Measurements from ENCODE around the gene HSFX3. TPM values are rescaled to one million over a fixed set of nuclear protein-coding genes. Genes with fewer than 3 reads are reported as not detected.
"Not testable (repeated sequence)": the region's sequence is repeated elsewhere in the genome, so short reads cannot be mapped to it uniquely, and the experiment has no call there.

HSFX3 gene, protein sequence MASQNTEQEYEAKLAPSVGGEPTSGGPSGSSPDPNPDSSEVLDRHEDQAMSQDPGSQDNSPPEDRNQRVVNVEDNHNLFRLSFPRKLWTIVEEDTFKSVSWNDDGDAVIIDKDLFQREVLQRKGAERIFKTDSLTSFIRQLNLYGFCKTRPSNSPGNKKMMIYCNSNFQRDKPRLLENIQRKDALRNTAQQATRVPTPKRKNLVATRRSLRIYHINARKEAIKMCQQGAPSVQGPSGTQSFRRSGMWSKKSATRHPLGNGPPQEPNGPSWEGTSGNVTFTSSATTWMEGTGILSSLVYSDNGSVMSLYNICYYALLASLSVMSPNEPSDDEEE
- under 1 TPM; 0.50 to 0.74 TPM for total RNA-seq

DNA sequence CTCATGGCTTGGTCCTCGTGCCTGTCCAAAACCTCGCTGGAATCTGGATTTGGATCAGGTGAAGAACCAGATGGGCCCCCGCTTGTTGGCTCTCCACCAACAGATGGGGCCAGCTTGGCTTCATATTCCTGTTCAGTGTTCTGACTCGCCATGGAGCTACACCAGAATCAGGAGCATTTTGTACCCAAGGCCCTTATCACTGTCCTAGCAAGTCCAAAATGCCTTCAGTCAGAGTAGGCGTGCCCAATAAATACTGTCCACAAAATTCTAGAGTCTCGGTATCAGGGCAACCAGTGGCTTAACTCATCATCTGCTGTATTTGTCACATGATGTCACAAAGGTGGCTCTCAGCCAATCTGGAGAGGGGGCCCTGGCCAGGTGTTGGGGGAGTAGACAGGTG lies at the start of gene HSFX3:
TSS of gene HSFX3 (minus strand) at position 224 of the 400 bp plus-strand sequence. CDS start at position 152, 72 bp downstream.
- H3K36me3 ChIP-seq; H3K9me3 ChIP-seq; intact Hi-C loops (cut with DNase I); H3K27ac ChIP-seq; H3K27me3 ChIP-seq (replicated peaks; ENCODE audit: insufficient read depth); H3K4me3 ChIP-seq; H3K4me1 ChIP-seq (replicated peaks); DNase-seq (ENCODE audit: low spot score): not testable (repeated sequence)
- WGBS = no CpG with 5 or more reads among the region's 6 CpGs

DNA sequence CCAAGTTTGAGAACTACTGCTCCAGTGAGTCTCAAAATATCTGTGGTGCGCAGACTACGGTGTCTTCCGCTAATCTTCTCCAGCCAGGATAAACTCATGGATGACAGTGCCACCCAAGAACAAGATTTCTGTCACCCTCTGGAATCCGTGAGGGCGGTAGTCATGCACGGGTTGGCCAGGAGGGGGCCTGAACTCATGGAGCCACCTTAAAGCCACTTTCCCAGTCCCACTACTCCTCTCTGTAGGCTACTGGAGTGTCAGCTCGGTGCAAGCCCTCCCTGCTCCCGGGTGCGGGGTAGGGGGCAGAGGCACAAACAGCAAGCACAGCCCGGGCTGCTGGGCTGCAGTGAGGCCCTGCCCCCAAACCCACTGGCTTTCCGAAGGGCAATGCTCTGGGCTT lies 48.9 kb upstream of the HSFX3 start:
- DNase-seq (ENCODE audit: low spot score); H3K4me1 ChIP-seq (replicated peaks); H3K27ac ChIP-seq; H3K36me3 ChIP-seq; H3K9me3 ChIP-seq; H3K4me3 ChIP-seq; H3K27me3 ChIP-seq (replicated peaks; ENCODE audit: insufficient read depth); intact Hi-C loops (cut with DNase I): not testable (repeated sequence)
- 60% methylated on average over 3 of the region's 11 CpGs for WGBS

DNA sequence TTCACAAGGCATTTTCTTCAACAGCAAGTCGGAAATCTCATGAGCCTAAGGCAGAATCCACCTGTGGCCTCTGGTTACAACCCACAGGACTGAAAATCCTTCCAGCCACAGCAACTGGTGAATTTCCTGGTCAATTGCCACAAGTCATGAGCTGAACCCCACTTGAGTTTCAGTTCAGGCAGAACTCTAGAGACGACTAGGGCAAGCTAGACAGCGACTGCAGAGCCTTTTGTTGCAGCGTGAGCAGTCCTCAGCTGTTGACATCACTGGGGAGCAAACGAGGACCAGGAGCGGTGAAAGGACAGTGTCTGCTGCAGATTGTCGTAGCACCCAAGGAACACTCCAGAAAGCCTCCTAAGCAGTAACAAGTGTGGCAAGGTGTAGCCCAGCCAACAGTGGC lies 46.2 kb upstream of the HSFX3 start:
- H3K27me3 ChIP-seq (replicated peaks; ENCODE audit: insufficient read depth); DNase-seq (ENCODE audit: low spot score); H3K27ac ChIP-seq; H3K4me1 ChIP-seq (replicated peaks); H3K9me3 ChIP-seq; H3K36me3 ChIP-seq; H3K4me3 ChIP-seq; intact Hi-C loops (cut with DNase I): not testable (repeated sequence)
- WGBS = no CpG with 5 or more reads among the region's 7 CpGs

DNA sequence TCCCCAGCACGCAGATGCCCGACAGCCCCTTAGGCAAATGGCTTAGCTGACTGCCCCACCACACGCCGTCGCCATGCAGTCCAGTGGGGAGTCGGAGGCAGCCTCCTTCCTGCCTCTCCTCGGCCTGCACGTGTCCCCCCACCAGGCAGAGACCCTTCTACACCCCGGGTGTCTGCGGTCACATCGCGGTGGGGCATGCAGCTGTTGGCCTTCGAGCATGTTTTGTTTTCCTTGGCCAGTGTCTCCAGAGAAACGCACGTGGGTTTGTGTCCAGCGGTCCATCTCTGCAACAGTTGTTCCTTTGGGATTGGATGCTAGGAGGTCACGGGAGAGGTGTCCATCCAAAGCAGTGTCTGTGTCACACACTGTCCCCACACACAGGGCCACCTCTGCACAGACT lies 45.5 kb upstream of the HSFX3 start, which contains the start of gene HSFX2:
TSS of gene HSFX2 (minus strand) at position 101 of the 400 bp plus-strand sequence. CDS start 614 bp downstream, outside the sequence.
- H3K4me1 ChIP-seq (replicated peaks); intact Hi-C loops (cut with DNase I); H3K27ac ChIP-seq; H3K4me3 ChIP-seq; DNase-seq (ENCODE audit: low spot score); H3K36me3 ChIP-seq; H3K27me3 ChIP-seq (replicated peaks; ENCODE audit: insufficient read depth); H3K9me3 ChIP-seq: not testable (repeated sequence)
- WGBS = no CpG with 5 or more reads among the region's 17 CpGs

DNA sequence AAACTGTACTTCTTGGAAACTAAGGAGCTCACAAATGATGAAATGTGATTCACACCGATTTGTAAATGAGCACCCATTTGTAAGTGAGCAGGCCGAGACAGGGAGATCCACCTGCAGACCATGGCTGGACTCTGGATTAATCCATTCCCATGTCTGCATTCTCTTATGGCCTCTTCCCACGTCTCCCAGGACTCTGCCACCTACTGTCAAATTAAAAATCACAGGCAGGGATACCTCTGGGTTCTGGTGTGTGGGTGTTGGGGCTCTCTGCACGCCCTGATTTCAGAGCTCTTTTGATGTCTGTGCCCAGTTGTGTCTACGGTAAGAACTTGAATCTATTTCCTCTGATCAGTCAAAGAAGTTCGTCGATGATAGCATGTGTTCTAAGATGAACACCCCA lies 41.3 kb upstream of the HSFX3 start:
- H3K4me1 ChIP-seq (replicated peaks); H3K27me3 ChIP-seq (replicated peaks; ENCODE audit: insufficient read depth); H3K36me3 ChIP-seq; DNase-seq (ENCODE audit: low spot score); intact Hi-C loops (cut with DNase I); H3K9me3 ChIP-seq; H3K27ac ChIP-seq; H3K4me3 ChIP-seq: not testable (repeated sequence)
- WGBS = no CpG with 5 or more reads among the region's 7 CpGs

DNA sequence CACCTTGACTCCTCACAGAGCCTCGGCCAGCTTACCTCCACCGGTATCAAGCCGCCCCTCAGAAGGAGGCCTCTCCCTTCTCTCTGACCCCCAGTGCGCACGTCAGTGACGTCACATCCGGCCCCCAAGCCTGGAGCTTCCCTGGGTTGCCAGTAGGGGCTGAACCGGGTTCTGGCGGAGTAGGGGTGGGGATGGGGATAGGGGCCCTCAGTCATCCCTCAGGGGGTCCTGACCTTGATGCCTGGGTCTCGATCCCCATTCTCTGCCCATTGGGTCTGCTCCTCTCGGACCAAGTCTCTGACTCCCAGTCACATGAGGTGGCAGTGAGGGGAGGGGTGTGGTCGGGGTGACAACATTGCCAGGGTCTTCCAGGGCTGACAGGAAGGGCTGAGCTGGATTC lies 37.6 kb upstream of the HSFX3 start, which contains the start of gene MAGEA9B:
TSS of gene MAGEA9B (minus strand) at position 101 of the 400 bp plus-strand sequence. CDS start 4,280 bp downstream, outside the sequence.
- intact Hi-C loops (cut with DNase I); H3K4me3 ChIP-seq; H3K9me3 ChIP-seq; DNase-seq (ENCODE audit: low spot score); H3K27me3 ChIP-seq (replicated peaks; ENCODE audit: insufficient read depth); H3K36me3 ChIP-seq; H3K27ac ChIP-seq; H3K4me1 ChIP-seq (replicated peaks): not testable (repeated sequence)
- no CpG with 5 or more reads among the region's 12 CpGs for WGBS

DNA sequence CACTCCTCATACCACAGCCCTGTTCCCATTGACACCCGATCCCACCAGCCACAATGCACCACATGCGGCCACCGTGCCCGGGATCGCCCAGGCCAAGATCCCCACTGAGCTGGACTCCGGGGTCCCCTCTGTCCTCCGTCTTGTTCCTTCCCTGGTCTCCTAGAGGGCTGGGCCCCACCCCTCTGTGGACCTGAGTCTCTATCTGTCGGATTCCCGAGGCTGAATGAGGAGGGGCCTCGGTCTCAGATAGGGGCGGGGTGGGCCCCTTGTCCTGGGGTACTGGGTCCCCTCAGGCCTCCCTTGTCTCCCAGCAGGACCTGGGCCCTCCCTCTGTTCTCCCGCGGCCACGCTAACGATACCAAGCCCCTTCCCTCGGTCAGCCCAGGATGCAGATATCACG lies 35.9 kb upstream of the HSFX3 start:
- H3K27me3 ChIP-seq (replicated peaks; ENCODE audit: insufficient read depth); H3K36me3 ChIP-seq; H3K9me3 ChIP-seq; DNase-seq (ENCODE audit: low spot score); H3K4me3 ChIP-seq; intact Hi-C loops (cut with DNase I); H3K27ac ChIP-seq; H3K4me1 ChIP-seq (replicated peaks): not testable (repeated sequence)
- no CpG with 5 or more reads among the region's 17 CpGs for WGBS

DNA sequence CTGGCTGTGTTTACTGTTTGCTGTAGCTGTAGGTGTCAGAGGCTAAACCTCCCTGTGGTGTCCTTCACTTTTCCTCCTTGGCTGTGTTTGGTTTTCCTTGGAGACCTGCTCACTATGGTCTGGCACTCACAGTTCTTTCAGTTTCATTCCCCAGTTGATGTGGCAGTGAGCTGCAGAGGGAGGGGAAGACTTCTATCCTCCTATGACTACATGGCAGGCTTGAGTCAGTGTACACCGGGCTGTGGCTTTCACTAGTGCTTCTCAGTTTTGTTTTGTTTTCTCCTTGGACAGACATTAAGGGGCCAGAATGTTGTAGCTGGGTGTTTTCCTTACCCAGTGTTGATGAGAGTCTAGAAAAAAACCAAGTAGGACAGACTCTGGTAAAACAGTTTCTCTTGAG lies 23.7 kb upstream of the HSFX3 start:
- H3K27me3 ChIP-seq (replicated peaks; ENCODE audit: insufficient read depth); H3K9me3 ChIP-seq; intact Hi-C loops (cut with DNase I); H3K4me1 ChIP-seq (replicated peaks); H3K27ac ChIP-seq; H3K36me3 ChIP-seq; H3K4me3 ChIP-seq; DNase-seq (ENCODE audit: low spot score): not testable (repeated sequence)
- no CpG with 5 or more reads among the region's 1 CpG for WGBS

DNA sequence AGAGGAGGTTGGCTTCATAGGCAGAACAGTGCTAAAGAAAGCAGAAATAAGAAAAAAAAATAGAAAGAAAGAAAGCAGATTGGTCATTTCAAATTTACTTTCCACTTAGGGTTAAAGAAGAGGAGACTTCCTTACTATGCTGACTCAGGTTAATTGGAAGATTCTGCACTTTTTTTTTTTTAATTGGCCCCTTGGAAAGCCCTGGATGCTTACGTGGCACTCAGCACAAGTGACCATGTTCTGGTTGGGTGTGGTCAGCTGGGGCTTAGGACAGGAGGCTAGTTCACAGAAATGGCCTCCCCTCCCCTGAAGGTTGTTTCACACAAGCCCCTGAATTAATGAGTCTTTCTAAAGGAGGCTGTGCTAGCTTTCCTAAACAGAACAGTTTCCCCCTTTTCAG lies 23.0 kb upstream of the HSFX3 start:
- Histone ChIP-seq H3K4me3 (no peak overlapping the region), H3K36me3 (no peaks in the 10 kb centered on the region), H3K4me1 (replicated peaks) (no peaks in the 10 kb centered on the region), H3K27me3 (replicated peaks; ENCODE audit: insufficient read depth) (no peaks in the 10 kb centered on the region), H3K27ac (no peak overlapping the region), H3K9me3 (no peaks in the 10 kb centered on the region)
- DNase-seq (ENCODE audit: low spot score) = no peak
- no peak for TF ChIP-seq POLR2A (IDR thresholded peaks at IDR 0.05)
- TF ChIP-seq POLR2AphosphoS5 (IDR thresholded peaks at IDR 0.05) = no peak
- TF ChIP-seq, protein P1, sequence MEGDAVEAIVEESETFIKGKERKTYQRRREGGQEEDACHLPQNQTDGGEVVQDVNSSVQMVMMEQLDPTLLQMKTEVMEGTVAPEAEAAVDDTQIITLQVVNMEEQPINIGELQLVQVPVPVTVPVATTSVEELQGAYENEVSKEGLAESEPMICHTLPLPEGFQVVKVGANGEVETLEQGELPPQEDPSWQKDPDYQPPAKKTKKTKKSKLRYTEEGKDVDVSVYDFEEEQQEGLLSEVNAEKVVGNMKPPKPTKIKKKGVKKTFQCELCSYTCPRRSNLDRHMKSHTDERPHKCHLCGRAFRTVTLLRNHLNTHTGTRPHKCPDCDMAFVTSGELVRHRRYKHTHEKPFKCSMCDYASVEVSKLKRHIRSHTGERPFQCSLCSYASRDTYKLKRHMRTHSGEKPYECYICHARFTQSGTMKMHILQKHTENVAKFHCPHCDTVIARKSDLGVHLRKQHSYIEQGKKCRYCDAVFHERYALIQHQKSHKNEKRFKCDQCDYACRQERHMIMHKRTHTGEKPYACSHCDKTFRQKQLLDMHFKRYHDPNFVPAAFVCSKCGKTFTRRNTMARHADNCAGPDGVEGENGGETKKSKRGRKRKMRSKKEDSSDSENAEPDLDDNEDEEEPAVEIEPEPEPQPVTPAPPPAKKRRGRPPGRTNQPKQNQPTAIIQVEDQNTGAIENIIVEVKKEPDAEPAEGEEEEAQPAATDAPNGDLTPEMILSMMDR (IDR thresholded peaks at IDR 0.05) = no peak
- 29% methylated on average over 1 of the region's 1 CpG for WGBS
- intact Hi-C loops (cut with DNase I) = no loop called here
